GM18511 (cell line): ENCODE measurements around the gene PLCL2.
"Not testable (repeated sequence)": the region's sequence is repeated elsewhere in the genome, so short reads cannot be mapped to it uniquely, and the experiment has no call there.

Experiments used
- ATAC-seq: cut with Tn5 transposase; IDR thresholded peaks from one replicate; pipeline ENCODE4 v1.9.1; 2021; ENCODE audit warnings: mild to moderate bottlenecking, moderate library complexity; ENCODE audit not compliant: unreplicated experiment

PLCL2 gene

GRCh38 chr3:16957852-16958251 lies 73.1 kb downstream of the PLCL2 start:
- not testable (repeated sequence) for ATAC-seq

DNA sequence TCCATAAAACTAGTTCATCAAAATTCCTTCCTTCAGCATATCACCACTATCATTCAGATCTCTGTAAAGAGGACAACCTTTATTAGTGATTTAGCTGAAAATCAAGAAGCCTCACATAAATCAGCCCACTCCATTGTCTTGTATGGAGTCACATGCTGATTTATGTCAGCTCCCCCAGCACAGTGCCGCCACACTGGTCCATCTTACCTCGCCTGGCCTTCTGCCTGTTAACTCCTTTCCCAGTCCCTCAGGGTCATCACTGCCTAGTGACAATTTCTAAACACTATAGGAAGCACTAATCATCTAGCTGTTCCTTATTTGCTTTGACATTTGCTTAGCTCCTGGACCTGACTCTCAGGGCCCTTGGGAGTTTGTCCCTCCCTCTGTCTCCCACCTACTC lies 75.4 kb downstream of the PLCL2 start:
- no peak for ATAC-seq

GRCh38 chr3:16961621-16962205 lies 77.0 kb downstream of the PLCL2 start:
- no peak for ATAC-seq

DNA sequence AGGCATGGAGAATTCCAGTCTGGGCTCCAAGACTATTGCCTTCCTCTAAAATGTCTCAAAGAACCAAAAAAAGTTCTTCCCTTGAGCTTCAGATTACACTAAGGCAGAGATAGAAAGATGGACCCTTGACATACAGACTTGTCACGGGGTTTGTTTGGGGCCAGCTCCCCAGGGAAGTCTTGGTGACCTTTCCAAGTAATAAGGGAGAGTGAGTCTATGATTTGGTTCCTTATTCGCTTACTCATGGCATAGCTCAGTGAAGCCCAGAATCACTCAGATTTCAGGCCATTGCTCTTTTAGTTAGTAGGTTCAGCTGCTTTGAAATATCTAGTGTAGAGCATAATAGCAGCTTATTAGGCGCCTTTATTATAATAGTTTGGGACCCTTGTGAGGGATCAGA lies 90.3 kb downstream of the PLCL2 start:
- ATAC-seq: no peak

GRCh38 chr3:16978234-16978920 lies 93.6 kb downstream of the PLCL2 start:
- no peak for ATAC-seq

DNA sequence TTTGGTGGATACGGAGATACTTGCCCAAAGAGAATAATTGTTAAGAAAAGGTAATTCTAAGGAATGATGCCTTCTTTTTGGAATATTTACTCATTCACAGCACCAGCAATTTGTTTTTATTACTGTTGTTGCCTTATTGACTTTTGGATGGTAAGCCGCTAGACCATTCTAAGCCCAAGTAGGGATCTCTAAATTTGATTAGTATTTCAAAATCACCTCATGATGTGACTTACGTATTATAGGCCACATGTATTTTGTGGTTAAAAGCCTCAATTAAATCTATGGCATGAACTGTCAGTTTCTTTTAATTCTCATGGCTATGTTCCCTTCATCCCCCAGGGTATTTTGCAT lies 94.1 kb downstream of the PLCL2 start:
- no peak for ATAC-seq

- ATAC-seq: not testable (repeated sequence)
Observed at GRCh38 chr3:16979769-16980515, 95.2 kb downstream of the PLCL2 start.

- not testable (repeated sequence) for ATAC-seq
Observed at GRCh38 chr3:16980526-16980925, 95.8 kb downstream of the PLCL2 start.

- ATAC-seq: no peak
Observed at GRCh38 chr3:16982460-16982859, 97.7 kb downstream of the PLCL2 start.

DNA sequence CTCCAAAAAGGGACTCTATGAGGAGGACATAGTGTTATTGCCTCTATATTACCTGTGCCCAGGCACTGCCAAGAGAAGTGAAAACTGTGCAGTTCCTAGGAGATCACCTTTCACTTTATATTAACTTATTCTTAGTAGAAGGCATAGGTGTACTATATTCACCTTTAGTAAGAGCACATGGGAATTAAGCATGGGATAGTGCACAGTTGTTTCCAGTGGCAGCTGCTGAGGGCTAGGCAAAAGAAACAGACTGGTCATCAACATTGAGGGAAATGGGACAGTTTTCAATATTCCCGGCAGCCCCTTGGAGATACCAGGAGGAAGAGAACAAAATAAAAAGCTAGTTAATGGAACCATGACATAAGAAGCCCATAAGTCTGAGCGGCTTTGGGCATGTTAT lies 100.9 kb downstream of the PLCL2 start:
- no peak for ATAC-seq

GRCh38 chr3:16987141-16987540 lies 102.4 kb downstream of the PLCL2 start:
- ATAC-seq: no peak

DNA sequence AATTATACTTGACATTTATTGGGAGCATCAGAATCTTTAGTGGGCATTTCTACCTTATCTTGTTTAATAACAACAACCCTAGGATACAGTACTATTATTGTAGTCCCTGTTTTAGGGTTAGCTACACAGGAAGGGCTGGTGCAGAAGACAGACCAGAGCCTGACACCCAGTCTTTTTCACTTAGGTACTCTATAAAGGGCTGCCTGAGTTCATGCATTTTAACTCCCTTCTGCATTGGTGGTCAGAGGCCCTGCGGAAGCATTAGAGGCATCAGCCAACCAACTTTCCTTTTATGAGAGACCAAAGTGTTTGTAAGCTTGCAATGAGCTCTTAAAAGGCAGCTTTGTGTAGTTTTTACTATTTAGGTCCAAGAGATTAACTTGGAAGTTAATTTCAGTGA lies 105.4 kb downstream of the PLCL2 start:
- no peak for ATAC-seq

DNA sequence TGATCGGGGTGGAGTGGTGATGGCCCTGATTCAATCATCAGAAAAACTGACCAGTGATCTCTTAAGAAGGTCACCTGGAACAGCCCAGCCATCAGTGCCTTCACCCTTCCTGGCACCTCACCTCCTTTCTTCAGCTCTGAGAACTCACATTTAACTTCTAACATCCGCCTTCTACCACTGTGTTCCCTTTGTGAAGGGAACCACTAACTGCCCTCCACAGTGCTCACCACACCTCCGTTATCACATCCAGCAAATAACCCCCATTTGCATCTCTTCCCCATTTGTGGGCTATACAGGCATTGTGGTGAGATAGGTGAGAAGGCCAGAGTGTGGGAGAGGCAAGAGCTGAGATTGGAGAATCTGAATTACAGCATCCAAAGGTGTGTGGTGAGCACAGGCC lies 107.4 kb downstream of the PLCL2 start:
- no peak for ATAC-seq

GRCh38 chr3:16993227-16993626 lies 108.5 kb downstream of the PLCL2 start:
- ATAC-seq: no peak

DNA sequence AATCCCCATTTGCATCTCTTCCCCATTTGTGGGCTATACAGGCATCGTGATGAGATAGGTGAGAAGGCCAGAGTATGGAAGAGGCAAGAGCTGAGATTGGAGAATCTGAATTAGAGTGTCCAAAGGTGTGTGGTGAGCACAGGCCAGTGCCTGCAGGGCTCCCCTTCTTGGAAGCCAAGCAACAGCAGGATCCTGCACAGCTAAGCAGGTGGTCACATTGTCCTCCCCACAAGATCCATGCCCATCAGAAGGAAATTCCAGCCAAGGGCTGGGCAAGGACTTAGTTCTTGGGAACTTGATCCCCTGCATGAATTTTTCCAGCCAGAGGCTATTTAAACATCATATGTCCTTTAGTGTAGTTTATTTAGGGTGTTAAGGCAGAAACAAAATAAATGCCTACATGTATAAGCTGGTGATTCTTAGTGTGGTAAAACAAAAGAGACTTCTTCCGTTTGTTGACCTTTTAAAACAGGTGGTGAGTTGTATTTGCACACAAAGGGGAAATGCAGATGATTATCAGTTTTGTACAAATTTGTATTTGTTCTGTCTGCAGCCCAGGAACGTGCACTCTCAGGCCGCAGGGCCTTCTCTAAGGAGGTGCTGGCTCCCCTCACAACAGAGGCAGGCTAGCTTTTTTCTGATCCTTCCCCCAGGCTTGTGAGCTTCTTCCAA lies 110.2 kb downstream of the PLCL2 start:
- ATAC-seq: no peak

GRCh38 chr3:16995601-16996000 lies 110.8 kb downstream of the PLCL2 start:
- no peak for ATAC-seq

DNA sequence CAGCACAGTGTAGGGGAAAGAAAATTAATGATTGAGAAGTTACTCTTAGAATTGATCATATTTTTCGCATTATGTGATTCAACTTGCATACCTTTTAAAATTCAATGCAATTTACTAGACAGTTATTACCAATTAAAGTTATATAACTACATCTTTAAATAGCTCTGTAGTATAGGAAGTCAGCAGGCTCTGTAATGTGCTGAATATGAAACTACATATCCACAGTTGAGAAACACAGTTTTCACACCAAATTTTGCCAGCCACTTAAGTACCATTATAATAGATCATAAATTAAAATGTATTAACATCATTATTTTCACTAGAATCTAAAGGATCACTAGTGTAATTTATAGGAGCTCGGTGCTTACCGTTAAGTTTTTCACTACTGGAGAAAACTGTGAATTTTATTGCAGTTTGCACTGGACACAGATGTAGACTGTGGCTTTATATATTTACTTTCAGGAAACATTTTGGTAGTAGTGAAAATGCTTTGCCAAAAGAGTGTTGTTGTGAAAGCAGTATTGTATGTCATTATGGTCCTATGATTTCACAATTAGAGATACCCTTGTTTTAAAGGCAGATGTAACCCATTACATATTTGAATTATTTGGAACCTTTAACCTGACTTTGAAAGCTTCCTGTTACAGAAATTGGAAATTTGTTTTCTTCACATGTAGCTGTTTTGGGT lies 113.6 kb downstream of the PLCL2 start:
- ATAC-seq: peak; percentile 61

DNA sequence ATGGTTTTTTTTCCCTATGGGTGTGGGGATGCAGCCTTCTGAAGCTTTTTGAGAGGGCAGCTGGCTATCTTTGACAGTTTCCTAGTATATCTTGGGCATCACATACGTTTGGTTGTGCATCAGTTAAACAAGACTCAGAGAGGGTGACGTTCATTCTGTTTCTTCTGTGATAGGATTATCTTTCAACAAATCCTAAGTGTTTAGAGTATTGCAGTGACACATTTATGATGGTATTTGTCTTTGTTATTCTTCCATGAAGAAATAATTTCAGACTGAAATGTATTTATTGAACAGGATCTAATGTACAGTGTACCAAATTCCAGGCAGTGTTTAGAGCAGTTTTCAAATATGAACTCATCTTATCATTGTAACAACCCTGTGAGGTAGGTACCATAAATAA lies 114.4 kb downstream of the PLCL2 start:
- no peak for ATAC-seq

- no peak for ATAC-seq
Observed at GRCh38 chr3:16999871-17000270, 115.1 kb downstream of the PLCL2 start.

DNA sequence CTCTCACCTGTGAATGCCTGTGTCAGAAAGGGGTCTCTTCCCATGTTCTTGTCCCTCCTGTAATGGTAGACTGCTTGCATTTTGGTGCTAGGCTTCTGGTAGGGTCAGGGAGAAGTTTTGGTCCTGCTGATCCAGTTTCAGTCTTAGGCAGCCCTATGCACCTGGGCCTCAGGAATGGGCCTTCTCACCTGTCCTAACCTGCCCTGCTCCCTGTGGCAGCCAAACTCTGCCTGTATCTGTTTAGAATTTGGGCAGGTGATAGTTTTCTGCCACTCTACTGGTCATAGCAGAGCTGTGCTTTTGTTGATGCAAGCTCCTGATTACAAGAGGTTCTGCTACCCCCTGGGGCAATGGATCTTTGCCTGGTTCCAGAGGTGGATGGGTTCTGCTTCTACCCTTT lies 118.7 kb downstream of the PLCL2 start:
- ATAC-seq: no peak
